SJCRH30 (cell line): ENCODE data around the gene ZNF385A. TPM values are rescaled to one million over a fixed set of nuclear protein-coding genes. Genes with fewer than 3 reads are reported as not detected.
A peak's percentile ranks its signal among the peaks of the same experiment; 100 is the strongest.

ENCODE experiments used
- DNase-seq, 2 experiments: peaks; one replicate each; pipeline ENCODE4 v3.0.0-alpha.2; 2015 to 2020
- H3K27ac ChIP-seq: fragments of 250-450 bp; sonication (Bioruptor Pico); 2 replicates; pipeline ENCODE4 v1.5.1; 2020; ENCODE audit warnings: mild to moderate bottlenecking, moderate library complexity
- H3K27me3 ChIP-seq: fragments of 250-450 bp; sonication (Bioruptor Pico); 2 replicates; pipeline ENCODE4 v1.5.1; 2020; ENCODE audit warnings: mild to moderate bottlenecking, moderate library complexity
- H3K36me3 ChIP-seq: fragments of 250-450 bp; sonication (Bioruptor Pico); 2 replicates; pipeline ENCODE4 v1.5.1; 2020; ENCODE audit warnings: mild to moderate bottlenecking, moderate library complexity
- H3K4me1 ChIP-seq: fragments of 250-450 bp; sonication (Bioruptor Pico); 2 replicates; pipeline ENCODE4 v1.5.1; 2020; ENCODE audit warnings: mild to moderate bottlenecking, moderate library complexity
- H3K4me3 ChIP-seq: fragments of 250-450 bp; sonication (Bioruptor Pico); 2 replicates; pipeline ENCODE4 v1.5.1; 2020; ENCODE audit warnings: mild to moderate bottlenecking, moderate library complexity
- H3K9me3 ChIP-seq: fragments of 250-450 bp; sonication (Bioruptor Pico); replicated peaks from 2 replicates; pipeline ENCODE4 v1.5.1; 2020; ENCODE audit warnings: mild to moderate bottlenecking, moderate library complexity
- total RNA-seq: library from RNA; depleted of rRNA; stranded (reverse); fragments of >200 nt; shearing (Covaris generic); gene quantifications from 2 replicates; pipeline ENCODE4 v1.2.3, GENCODE V29; 2014

Gene ZNF385A
- total RNA-seq, 1 experiment from 2014 or later: 12.7 TPM

- peaks cover 15% of the 10 kb centered on the region for H3K4me1 ChIP-seq
- H3K27me3 ChIP-seq: no peaks in the 10 kb centered on the region
- no peaks in the 10 kb centered on the region for H3K9me3 ChIP-seq
- peak; percentile 38 to 53 for DNase-seq
- H3K36me3 ChIP-seq: no peaks in the 10 kb centered on the region
- H3K27ac ChIP-seq: no peak overlapping the region
- H3K4me3 ChIP-seq: no peak overlapping the region
Observed at GRCh38 chr12:54420766-54421144, 36.2 kb upstream of the ZNF385A start.

DNA sequence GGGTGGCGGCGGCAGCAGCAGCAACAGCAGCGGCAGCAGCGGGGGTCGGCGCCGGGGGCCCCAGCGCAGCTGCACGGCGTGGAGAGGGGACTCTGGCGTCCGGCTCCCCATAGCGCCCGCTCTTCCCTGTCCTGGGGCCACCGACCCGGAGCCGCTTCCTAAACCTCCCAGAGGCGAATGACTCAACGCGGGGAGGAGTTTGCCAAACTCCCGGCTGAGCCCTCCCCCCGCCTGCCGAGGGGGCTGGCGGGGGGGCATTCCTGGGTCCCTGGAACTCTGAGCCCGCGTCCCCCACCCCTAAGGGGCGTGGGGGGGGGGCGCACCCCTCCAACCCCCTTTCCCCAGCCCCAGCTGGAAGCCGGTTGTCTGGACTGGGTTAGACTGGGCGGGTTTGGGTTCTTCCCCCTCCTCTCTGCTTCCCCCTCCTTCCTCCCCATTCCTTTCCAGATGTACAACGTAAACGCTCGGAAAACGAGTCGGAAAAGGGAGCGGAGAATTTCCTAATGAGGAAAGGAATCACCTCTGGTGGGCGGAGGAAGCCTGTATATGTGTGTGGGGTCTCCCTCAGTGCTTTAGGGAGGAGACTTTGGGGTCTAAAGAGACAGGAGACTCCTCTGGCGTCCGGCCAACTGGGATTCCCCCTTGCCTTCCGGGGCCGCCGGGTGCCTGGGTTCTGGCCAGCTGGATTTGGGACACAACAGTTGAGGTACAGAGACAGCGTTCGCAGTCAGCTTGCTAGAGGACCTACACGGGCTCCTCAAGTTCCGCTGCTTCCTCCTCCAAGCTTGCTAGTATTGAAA is 34.8 kb upstream of the ZNF385A start, which contains the start of gene ITGA5:
Gene ITGA5 (minus strand): TSS at position 179 of the 800 bp plus-strand sequence. CDS start 68 bp downstream, at position 111.
- peak; percentile 74 to 75 for DNase-seq
- Histone ChIP-seq H3K27ac (peak within 1 kb of the TSS; percentile 45), H3K4me1 (peaks cover 15% of the 10 kb centered on the region)

DNA sequence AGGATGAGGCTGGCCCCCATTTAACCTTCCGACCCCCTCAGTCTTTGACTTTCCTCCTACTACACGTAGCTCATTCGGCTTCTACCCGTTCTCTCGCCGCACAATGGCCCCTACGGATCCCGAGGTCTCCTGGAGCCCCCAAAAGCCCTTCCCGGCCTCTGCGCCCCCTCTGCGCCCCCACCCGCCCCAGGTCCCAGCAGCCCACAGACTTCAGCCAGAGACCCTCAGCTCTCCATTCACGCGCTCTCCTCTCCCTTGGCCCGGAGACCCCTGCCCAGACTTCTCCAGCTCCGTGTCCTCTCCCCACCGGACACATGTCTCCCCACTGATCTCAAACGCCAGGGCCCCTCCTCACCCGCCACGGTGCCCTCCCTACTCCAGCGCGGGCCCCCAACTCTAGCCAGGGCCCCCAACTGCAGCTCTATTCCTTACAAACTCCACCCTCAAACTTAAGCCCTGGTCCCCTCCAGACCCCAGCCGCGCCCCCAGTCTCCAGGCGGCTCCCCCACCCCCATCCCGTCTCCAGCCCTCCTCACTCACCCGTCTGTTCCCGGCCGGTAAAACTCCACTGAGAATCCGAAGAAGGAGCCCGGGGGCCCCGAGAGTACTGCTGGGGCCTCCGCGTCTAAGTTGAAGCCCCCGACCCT is 34.0 kb upstream of the ZNF385A start:
- Histone ChIP-seq H3K4me3 (peak overlapping the region; percentile 100), H3K27ac (peak overlapping the region; percentile 45), H3K4me1 (peaks cover 15% of the 10 kb centered on the region), H3K27me3 (no peaks in the 10 kb centered on the region), H3K9me3 (no peaks in the 10 kb centered on the region), H3K36me3 (no peaks in the 10 kb centered on the region)
- no peak for DNase-seq

More for the DNA sequence above, 34.8 kb upstream of the ZNF385A start, which contains the start of gene ITGA5:
- H3K36me3 ChIP-seq: no peaks in the 10 kb centered on the region
- no peaks in the 10 kb centered on the region for H3K27me3 ChIP-seq
- H3K9me3 ChIP-seq: no peaks in the 10 kb centered on the region
- H3K4me3 ChIP-seq: peak within 1 kb of the TSS; percentile 100

- Histone ChIP-seq H3K4me3 (peak overlapping the region; percentile 100), H3K27ac (0 out of 2 replicates have a peak overlapping the region, but pooled peaks have one; percentile 32), H3K27me3 (no peaks in the 10 kb centered on the region), H3K36me3 (no peaks in the 10 kb centered on the region), H3K9me3 (no peaks in the 10 kb centered on the region), H3K4me1 (peaks cover 15% of the 10 kb centered on the region)
- peak; percentile 34 to 37 for DNase-seq
Observed at GRCh38 chr12:54417712-54418440, 33.3 kb upstream of the ZNF385A start.

GRCh38 chr12:54416687-54417603 is 32.4 kb upstream of the ZNF385A start:
- Histone ChIP-seq H3K4me1 (peaks cover 19% of the 10 kb centered on the region), H3K9me3 (no peaks in the 10 kb centered on the region), H3K27me3 (no peaks in the 10 kb centered on the region), H3K27ac (no peak overlapping the region), H3K4me3 (peak overlapping the region; percentile 100), H3K36me3 (no peaks in the 10 kb centered on the region)
- DNase-seq: no peak

DNA sequence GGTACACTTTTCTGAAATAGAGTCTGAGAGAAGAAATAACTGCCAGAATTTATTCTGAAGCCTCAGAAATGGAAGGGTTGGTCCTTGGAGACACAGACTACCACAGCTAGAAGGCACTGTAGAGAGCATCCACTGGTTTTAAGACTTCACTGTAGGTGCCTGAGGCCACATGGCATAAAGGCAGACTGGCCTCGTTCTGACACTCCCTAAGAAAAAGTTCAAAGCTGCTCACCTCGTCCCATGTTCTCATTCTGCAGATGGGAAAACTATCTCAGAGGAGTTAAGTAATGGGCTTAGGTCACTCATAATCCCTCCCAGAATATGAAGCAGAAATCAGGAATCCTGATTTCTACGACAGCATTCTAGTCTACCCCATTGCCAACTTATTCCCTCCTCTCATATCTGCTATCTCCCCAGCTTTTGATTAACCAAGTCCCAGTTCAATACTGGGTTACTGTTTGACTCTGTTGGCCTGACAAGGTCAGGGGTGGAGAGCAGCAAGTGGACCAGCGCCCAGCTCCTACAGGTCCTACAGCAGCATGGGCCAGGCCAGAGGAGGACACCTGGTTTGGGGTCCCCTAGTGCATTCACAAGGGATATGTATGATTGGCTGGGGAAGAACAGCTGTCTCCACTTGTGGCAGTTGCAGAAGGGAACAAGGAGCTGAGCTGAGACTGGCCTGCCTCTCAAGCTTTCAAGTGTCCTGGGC is 30.8 kb upstream of the ZNF385A start:
- Histone ChIP-seq H3K4me3 (no peak overlapping the region), H3K27ac (no peak overlapping the region), H3K36me3 (no peaks in the 10 kb centered on the region), H3K9me3 (no peaks in the 10 kb centered on the region), H3K27me3 (no peaks in the 10 kb centered on the region), H3K4me1 (peaks cover 9% of the 10 kb centered on the region)
- no peak for DNase-seq

DNA sequence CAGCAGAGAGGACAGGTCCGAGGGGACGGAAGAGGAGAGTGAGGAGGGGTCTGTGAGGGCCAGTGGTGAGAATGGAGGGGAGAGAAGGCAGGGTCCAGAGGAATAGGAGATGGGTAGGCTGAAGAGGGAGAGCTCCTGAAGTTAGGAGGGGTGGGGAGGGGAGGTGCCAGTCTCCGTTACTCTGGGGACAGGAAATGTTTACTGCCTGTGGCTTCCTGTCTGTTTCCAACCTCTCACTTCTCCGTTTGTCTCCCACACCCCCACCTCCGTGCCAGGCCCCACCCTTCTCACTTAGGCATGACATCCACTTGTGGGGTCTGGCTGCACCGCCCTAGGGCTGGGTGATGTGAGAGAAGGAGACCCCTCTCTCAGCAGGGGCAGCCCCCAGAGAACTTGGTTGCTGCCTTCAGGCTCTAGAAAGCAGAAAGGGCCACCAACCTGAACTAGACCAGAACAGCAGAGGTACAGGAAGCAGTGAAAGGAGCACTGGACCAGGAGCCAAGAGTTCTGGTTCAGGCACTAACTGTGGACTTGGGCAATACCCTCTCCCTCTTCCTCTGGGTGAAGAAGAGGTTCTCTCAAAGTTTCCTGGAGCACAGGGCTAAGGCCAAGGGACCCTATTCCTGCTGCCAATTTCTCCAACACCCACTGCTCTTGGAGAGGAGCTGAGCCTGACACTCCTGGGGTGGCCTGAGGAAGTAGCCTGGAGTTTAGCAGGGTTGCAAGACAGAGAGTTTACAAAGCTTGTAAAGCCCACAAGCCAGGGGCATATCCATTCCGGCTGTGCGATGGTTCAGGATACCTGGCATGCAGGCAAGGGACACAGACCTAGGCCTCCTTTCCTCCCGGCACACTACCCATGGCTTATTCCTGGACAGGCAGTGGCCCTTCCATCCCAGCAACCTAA is 29.0 kb upstream of the ZNF385A start:
- no peak overlapping the region for H3K4me3 ChIP-seq
- no peak for DNase-seq
- H3K9me3 ChIP-seq: no peaks in the 10 kb centered on the region
- H3K27ac ChIP-seq: no peak overlapping the region
- H3K4me1 ChIP-seq: peaks cover 4% of the 10 kb centered on the region; the same call in 1 of the 2 replicates
- H3K27me3 ChIP-seq: no peaks in the 10 kb centered on the region
- no peaks in the 10 kb centered on the region for H3K36me3 ChIP-seq

DNA sequence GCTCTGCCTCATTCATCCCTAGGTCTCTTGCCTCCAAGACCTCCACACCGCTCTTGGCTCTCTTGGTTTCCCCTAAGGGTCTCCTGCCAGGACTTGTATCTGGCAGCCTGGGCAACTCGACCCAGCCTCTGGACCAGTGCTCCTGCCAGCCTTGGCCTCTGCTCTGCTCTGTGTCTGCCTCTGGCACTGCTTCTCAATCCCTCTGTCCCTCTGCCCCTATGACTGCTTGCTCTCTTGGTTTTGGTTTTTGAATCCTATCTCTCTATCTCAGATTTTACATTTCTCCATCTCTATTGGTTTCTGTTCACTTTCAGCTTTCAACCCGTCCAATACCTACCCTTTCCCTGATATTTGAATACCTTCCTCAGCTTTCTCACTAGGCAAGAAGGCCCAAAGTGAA is 28.3 kb upstream of the ZNF385A start:
- DNase-seq: no peak
- H3K27me3 ChIP-seq: no peaks in the 10 kb centered on the region
- H3K4me1 ChIP-seq: peaks cover 4% of the 10 kb centered on the region; the same call in 1 of the 2 replicates
- H3K4me3 ChIP-seq: no peak overlapping the region
- peaks cover under 1% of the 10 kb centered on the region; the same call in 1 of the 2 replicates for H3K36me3 ChIP-seq
- H3K9me3 ChIP-seq: no peaks in the 10 kb centered on the region
- no peak overlapping the region for H3K27ac ChIP-seq

- Histone ChIP-seq H3K36me3 (peaks cover 4% of the 10 kb centered on the region; the same call in 1 of the 2 replicates), H3K27me3 (no peaks in the 10 kb centered on the region), H3K4me1 (peaks cover 4% of the 10 kb centered on the region; the same call in 1 of the 2 replicates), H3K4me3 (no peak overlapping the region), H3K27ac (no peak overlapping the region; the same call in 1 of the 2 replicates), H3K9me3 (no peaks in the 10 kb centered on the region)
- no peak for DNase-seq
Observed at GRCh38 chr12:54412348-54412747, 27.8 kb upstream of the ZNF385A start.

- H3K4me1 ChIP-seq: peaks cover 4% of the 10 kb centered on the region; the same call in 1 of the 2 replicates
- no peak for DNase-seq
- no peak overlapping the region for H3K4me3 ChIP-seq
- peaks cover 11% of the 10 kb centered on the region for H3K36me3 ChIP-seq
- no peaks in the 10 kb centered on the region for H3K9me3 ChIP-seq
- H3K27ac ChIP-seq: no peak overlapping the region; the same call in 1 of the 2 replicates
- no peaks in the 10 kb centered on the region for H3K27me3 ChIP-seq
Observed at GRCh38 chr12:54411391-54412241, 27.1 kb upstream of the ZNF385A start.

- Histone ChIP-seq H3K27me3 (no peaks in the 10 kb centered on the region), H3K4me1 (peaks cover 4% of the 10 kb centered on the region; the same call in 1 of the 2 replicates), H3K27ac (no peak overlapping the region), H3K4me3 (no peak overlapping the region), H3K9me3 (no peaks in the 10 kb centered on the region), H3K36me3 (peaks cover 18% of the 10 kb centered on the region)
- DNase-seq: no peak
Observed at GRCh38 chr12:54409267-54409666, 24.7 kb upstream of the ZNF385A start.
